Measurements from ENCODE around the gene CYTH4.

Gene CYTH4

DNA sequence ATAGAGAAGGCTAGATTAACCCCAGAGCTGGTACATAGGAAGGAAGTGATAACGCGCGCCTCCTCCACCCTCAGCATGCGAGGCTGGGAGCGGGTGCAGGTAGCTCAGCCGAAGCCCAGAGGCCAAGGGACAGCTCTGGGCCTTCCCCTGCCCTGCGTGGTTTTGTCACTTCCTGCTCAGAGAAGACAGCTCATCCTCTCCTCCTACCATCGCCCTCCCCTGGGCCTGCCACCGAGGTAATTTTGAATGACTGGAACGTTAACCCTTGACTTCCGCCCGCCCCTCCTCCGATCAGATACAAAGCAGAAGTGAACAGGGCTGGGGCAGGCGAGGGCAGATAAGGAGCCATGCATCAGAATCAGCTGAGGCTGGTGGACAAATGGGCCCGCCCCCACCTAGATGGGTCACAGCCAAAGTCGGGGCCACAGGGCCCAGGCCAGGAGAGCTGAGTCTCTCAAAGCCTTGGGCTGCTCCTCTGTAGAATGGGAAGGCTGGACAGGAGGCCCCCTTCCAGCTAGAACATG is 39.9 kb upstream of the CYTH4 start:
- POLR2A ChIA-PET, result no interaction called here

DNA sequence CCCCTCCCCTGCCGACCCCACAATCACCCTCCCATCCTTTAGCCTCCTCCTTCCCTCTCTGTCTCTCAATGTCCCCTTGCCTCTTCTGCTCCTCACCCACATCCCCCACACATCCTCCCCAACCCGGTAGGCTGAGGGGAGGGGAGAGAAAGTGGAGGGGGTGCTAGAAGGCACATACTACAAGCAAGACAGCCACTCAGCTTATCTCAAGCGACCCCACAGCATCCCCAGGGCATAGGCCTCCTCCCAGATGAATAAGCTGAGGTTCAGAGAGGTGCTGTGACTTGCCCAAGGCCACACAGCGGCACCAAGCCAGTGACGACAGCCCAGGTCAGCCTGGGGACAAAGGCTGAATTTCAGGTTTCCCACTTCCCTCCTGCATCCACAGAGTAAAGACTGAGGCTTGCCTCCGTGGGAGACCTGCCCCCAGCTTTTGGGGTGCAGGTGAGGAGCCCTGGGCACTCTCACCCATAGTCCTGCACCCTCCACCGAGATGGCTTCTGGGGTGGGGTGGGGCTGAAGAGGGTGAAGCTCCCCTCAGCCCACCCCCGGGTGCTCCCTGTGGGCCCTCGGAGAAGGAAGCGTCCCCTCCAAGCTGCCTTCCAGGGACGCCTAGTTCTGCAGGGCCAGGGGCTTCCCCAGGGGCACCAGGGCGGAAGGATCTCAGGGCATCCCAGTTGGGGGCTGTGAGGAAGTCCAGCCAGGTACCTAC is 38.8 kb upstream of the CYTH4 start:
- TF ChIP-seq CTBP1 (IDR thresholded peaks at IDR 0.05; ENCODE audit: borderline replicate concordance) (no peak), FOXK2 (IDR thresholded peaks at IDR 0.05) (no peak), FOXA1 (IDR thresholded peaks at IDR 0.05) (no peak), ARNT (IDR thresholded peaks at IDR 0.05) (no peak), SP1 (IDR thresholded peaks at IDR 0.05) (no peak), FOXM1 (IDR thresholded peaks at IDR 0.05; ENCODE audit: borderline replicate concordance) (no peak), BHLHE40 (IDR thresholded peaks at IDR 0.05; ENCODE audit: borderline replicate concordance) (no peak), SUZ12 (IDR thresholded peaks at IDR 0.05) (no peak), TARDBP (IDR thresholded peaks at IDR 0.05) (no peak), L3MBTL2 (conservative IDR thresholded peaks at IDR 0.05) (no peak)
- TF ChIP-seq, protein P1, sequence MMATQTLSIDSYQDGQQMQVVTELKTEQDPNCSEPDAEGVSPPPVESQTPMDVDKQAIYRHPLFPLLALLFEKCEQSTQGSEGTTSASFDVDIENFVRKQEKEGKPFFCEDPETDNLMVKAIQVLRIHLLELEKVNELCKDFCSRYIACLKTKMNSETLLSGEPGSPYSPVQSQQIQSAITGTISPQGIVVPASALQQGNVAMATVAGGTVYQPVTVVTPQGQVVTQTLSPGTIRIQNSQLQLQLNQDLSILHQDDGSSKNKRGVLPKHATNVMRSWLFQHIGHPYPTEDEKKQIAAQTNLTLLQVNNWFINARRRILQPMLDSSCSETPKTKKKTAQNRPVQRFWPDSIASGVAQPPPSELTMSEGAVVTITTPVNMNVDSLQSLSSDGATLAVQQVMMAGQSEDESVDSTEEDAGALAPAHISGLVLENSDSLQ (IDR thresholded peaks at IDR 0.05), result no peak
- ChIA-PET CTCF (interaction anchor here (0.9 kb wide), 1 partner anchor 17 kb away, joined by 3 read pairs; no protein-coding TSS in a partner anchor), POLR2A (no interaction called here)
- DNase-seq (ENCODE audit: extremely low spot score), result no peak

More for the DNA sequence above, 39.9 kb upstream of the CYTH4 start:
- DNase-seq (ENCODE audit: extremely low spot score), result no peak
- CTCF ChIA-PET, result interaction anchor here (0.7 kb wide), 1 partner anchor 45 kb away, joined by 3 read pairs; no protein-coding TSS in a partner anchor
- no peak for TF ChIP-seq SP1 (IDR thresholded peaks at IDR 0.05)
- TF ChIP-seq L3MBTL2 (conservative IDR thresholded peaks at IDR 0.05), result no peak
- TF ChIP-seq TARDBP (IDR thresholded peaks at IDR 0.05), result no peak
- no peak for TF ChIP-seq ZNF384 (IDR thresholded peaks at IDR 0.05)
- TF ChIP-seq SUZ12 (IDR thresholded peaks at IDR 0.05), result no peak
- no peak for TF ChIP-seq FOXA1 (IDR thresholded peaks at IDR 0.05)
- no peak for TF ChIP-seq FOXM1 (IDR thresholded peaks at IDR 0.05; ENCODE audit: borderline replicate concordance)
- TF ChIP-seq HDGF (IDR thresholded peaks at IDR 0.05; ENCODE audit: borderline replicate concordance), result no peak
- TF ChIP-seq FOXK2 (IDR thresholded peaks at IDR 0.05), result no peak
- no peak for TF ChIP-seq BHLHE40 (IDR thresholded peaks at IDR 0.05; ENCODE audit: borderline replicate concordance)
- TF ChIP-seq CTBP1 (IDR thresholded peaks at IDR 0.05; ENCODE audit: borderline replicate concordance), result no peak
- no peak for TF ChIP-seq NFRKB (IDR thresholded peaks at IDR 0.05)
- TF ChIP-seq, protein P1 (IDR thresholded peaks at IDR 0.05), result no peak
- TF ChIP-seq LEF1 (IDR thresholded peaks at IDR 0.05; ENCODE audit: borderline replicate concordance), result no peak
- TF ChIP-seq ELF4 (IDR thresholded peaks at IDR 0.05), result no peak
- no peak for TF ChIP-seq ARNT (IDR thresholded peaks at IDR 0.05)

DNA sequence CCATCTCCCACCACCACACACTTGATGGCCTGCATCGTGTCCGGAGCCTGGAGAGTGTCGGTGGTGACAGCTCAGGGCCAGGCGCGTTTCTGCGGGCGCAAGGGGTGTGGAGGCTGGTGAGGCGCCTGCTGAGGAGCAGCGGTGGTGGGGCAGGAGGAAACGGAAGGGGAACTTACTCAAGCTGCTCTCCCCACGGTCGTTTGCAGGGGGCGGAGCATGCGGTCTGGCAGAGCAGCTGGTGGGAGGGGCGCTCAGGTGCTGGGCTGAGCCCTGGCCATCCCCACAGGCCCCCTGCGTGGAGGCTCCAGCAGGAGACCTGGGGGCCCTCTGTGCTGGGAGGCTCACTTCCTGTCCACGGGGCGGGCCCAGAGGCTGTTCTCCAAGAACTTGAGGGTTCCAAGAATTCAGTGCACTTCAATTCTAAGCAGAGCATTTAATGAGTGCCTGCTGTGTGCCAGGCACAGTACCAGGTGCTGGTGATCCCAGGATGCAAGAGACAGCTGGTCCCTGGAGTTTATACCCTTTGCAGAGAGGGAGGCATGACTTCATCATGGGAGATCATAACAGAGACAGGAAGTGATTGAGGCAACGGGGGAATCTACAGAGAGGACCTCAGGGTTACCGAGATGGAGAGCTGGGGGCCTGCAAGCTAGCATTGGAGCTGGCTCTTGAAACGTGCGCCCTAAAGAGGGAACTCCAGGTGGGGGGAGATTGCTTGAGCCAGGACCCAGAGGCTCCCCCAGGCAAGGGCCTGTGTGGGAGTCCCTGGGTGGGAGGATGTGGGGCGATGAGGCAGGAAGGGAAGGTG is 38.0 kb upstream of the CYTH4 start, which contains the start of gene RAC2:
Gene RAC2, minus strand, starts transcription at position 156 of the 808 bp plus-strand sequence. Its CDS starts 121 bp downstream, at position 35.
- TF ChIP-seq SP1 (IDR thresholded peaks at IDR 0.05), result no peak
- ChIA-PET POLR2A (no interaction called here), CTCF (interaction anchor here (0.9 kb wide), 1 partner anchor 16 kb away, joined by 3 read pairs; no protein-coding TSS in a partner anchor)
- no peak for DNase-seq (ENCODE audit: extremely low spot score)

DNA sequence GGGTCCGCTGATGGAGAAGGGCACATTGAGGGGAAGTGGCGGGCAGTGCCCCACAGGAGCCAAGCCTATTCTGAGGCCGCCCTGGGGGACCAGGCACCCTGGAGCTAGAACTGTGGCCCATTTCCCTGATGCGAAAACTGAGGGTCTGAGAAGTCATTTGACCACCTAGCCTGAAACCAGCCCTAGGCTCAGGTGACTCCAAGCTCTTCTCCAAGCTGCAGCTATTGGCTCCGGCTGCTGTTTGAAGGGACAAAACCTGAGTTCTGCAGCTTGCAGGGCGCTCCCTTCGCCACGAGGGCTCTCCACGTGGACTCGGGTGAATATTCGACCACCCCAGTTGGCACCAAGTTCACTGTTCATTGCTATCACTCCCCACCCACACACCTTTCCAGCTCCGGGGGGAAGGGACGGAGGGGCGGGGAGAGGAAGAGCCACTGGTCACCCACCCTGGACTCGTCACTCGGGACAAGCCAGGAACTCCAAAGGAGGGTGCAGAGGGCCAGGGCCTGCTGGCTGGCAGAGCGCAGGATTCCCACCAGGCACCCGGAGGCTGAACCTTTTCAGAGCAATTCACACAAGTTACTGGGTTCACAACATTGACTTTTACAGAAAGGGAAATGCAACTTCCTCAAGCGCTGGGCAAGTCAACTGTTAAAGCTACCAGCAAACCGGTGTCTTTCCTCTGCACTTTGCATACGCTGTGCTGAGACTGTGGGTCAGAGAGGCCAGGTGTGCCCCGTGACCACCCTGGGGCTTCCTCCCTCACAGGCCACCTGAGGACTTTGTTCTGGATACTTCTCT is 37.2 kb upstream of the CYTH4 start:
- ChIA-PET POLR2A (no interaction called here), CTCF (interaction anchor here (0.6 kb wide), 1 partner anchor 15 kb away, joined by 3 read pairs; no protein-coding TSS in a partner anchor)
- no peak for DNase-seq (ENCODE audit: extremely low spot score)
- TF ChIP-seq HDGF (IDR thresholded peaks at IDR 0.05; ENCODE audit: borderline replicate concordance) (no peak), ELF4 (IDR thresholded peaks at IDR 0.05) (no peak), NFRKB (IDR thresholded peaks at IDR 0.05) (no peak), FOXK2 (IDR thresholded peaks at IDR 0.05) (no peak), CTBP1 (IDR thresholded peaks at IDR 0.05; ENCODE audit: borderline replicate concordance) (no peak), ZNF384 (IDR thresholded peaks at IDR 0.05) (no peak), BHLHE40 (IDR thresholded peaks at IDR 0.05; ENCODE audit: borderline replicate concordance) (no peak), SP1 (IDR thresholded peaks at IDR 0.05) (no peak), ARNT (IDR thresholded peaks at IDR 0.05) (no peak), TARDBP (IDR thresholded peaks at IDR 0.05) (no peak), FOXA1 (IDR thresholded peaks at IDR 0.05) (no peak), LEF1 (IDR thresholded peaks at IDR 0.05; ENCODE audit: borderline replicate concordance) (no peak), SUZ12 (IDR thresholded peaks at IDR 0.05) (no peak), L3MBTL2 (conservative IDR thresholded peaks at IDR 0.05) (no peak), FOXM1 (IDR thresholded peaks at IDR 0.05; ENCODE audit: borderline replicate concordance) (no peak)
- TF ChIP-seq, protein P1 (IDR thresholded peaks at IDR 0.05), result no peak

DNA sequence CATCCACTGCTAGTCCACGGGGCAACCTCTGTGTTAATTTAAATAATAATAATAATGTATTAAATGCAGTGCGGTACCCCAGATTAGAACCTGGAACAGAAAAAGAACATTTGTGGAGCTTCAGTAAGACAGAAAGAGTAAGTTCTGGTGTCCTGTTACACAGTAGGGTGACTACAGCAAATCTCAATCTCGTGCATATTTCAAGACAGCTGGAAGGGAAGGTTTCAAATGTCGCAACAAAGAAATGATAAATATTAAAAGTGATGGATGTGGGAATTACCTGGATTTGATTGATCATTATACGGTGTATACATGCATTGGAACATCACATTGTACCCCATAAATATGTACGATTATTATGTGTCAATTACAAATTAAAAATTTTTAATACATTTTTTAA is 36.6 kb upstream of the CYTH4 start:
- TF ChIP-seq FOXM1 (IDR thresholded peaks at IDR 0.05; ENCODE audit: borderline replicate concordance) (no peak), LEF1 (IDR thresholded peaks at IDR 0.05; ENCODE audit: borderline replicate concordance) (no peak), NFRKB (IDR thresholded peaks at IDR 0.05) (no peak), L3MBTL2 (conservative IDR thresholded peaks at IDR 0.05) (no peak), SUZ12 (IDR thresholded peaks at IDR 0.05) (no peak), BHLHE40 (IDR thresholded peaks at IDR 0.05; ENCODE audit: borderline replicate concordance) (no peak), TARDBP (IDR thresholded peaks at IDR 0.05) (no peak), ELF4 (IDR thresholded peaks at IDR 0.05) (no peak), FOXK2 (IDR thresholded peaks at IDR 0.05) (no peak), HDGF (IDR thresholded peaks at IDR 0.05; ENCODE audit: borderline replicate concordance) (no peak), FOXA1 (IDR thresholded peaks at IDR 0.05) (no peak), ARNT (IDR thresholded peaks at IDR 0.05) (no peak), SP1 (IDR thresholded peaks at IDR 0.05) (no peak), CTBP1 (IDR thresholded peaks at IDR 0.05; ENCODE audit: borderline replicate concordance) (no peak), ZNF384 (IDR thresholded peaks at IDR 0.05) (no peak)
- TF ChIP-seq, protein P1 (IDR thresholded peaks at IDR 0.05), result no peak
- CTCF ChIA-PET, result interaction anchor here (0.6 to 0.9 kb wide), 2 partner anchors 9 to 15 kb away, joined by 3 read pairs; no protein-coding TSS in a partner anchor
- POLR2A ChIA-PET, result no interaction called here
- DNase-seq (ENCODE audit: extremely low spot score), result no peak
